Measurements from ENCODE around the gene PLOD3. TPM values are rescaled to one million over a fixed set of nuclear protein-coding genes. Genes with fewer than 3 reads are reported as not detected.

PLOD3 gene
- total and polyA plus RNA-seq, 9 donors = 14.2 to 51.9 (median 38.5) TPM

GRCh38 chr7:101175664-101176063 lies 41.7 kb downstream of the PLOD3 start:
- Histone ChIP-seq H3K4me1 (ENCODE audit: insufficient read depth) (peaks cover 7% of the 10 kb centered on the region), H3K36me3 (no peaks in the 10 kb centered on the region), H3K4me3 (no peak overlapping the region), H3K9me3 (no peaks in the 10 kb centered on the region), H3K27ac (no peak overlapping the region), H3K27me3 (peaks cover 7% of the 10 kb centered on the region)
- TF ChIP-seq POLR2A (IDR thresholded peaks at IDR 0.05) (no peak), EP300 (IDR thresholded peaks at IDR 0.05) (no peak), CTCF (IDR thresholded peaks at IDR 0.05) (no peak)
- WGBS, 3 donors = 21 to 23% (median 23%) methylated on average over 3 of the region's 3 CpGs
- no peak for DNase-seq
- intact Hi-C loops (cut with DNase I) = loop anchor here in 1 of 4 donors (10.0 kb wide), 1 partner anchor 109 kb away; no protein-coding TSS in a partner anchor

GRCh38 chr7:101174322-101174854 lies 43.0 kb downstream of the PLOD3 start:
- H3K4me3 ChIP-seq = no peak overlapping the region
- H3K27me3 ChIP-seq = peaks cover 5% of the 10 kb centered on the region
- H3K9me3 ChIP-seq = no peaks in the 10 kb centered on the region
- peaks cover 7% of the 10 kb centered on the region for H3K4me1 ChIP-seq (ENCODE audit: insufficient read depth)
- no peak for DNase-seq
- no peak for TF ChIP-seq POLR2A (IDR thresholded peaks at IDR 0.05)
- TF ChIP-seq EP300 (IDR thresholded peaks at IDR 0.05) = no peak
- TF ChIP-seq CTCF (IDR thresholded peaks at IDR 0.05) = no peak
- no peaks in the 10 kb centered on the region for H3K36me3 ChIP-seq
- no peak overlapping the region for H3K27ac ChIP-seq
- WGBS, 3 donors = 3 to 6% (median 4%) methylated on average over 26 to 28 of the region's 28 CpGs
- intact Hi-C loops (cut with DNase I) = loop anchor here in 1 of 4 donors (10.0 kb wide), 1 partner anchor 110 kb away; no protein-coding TSS in a partner anchor

- Histone ChIP-seq H3K4me3 (no peak overlapping the region), H3K27ac (no peak overlapping the region), H3K9me3 (no peaks in the 10 kb centered on the region), H3K4me1 (ENCODE audit: insufficient read depth) (peaks cover 7% of the 10 kb centered on the region), H3K27me3 (peaks cover 5% of the 10 kb centered on the region), H3K36me3 (no peaks in the 10 kb centered on the region)
- intact Hi-C loops (cut with DNase I) = loop anchor here in 1 of 4 donors (10.0 kb wide), 1 partner anchor 111 kb away; no protein-coding TSS in a partner anchor
- TF ChIP-seq CTCF (IDR thresholded peaks at IDR 0.05) = no peak
- TF ChIP-seq EP300 (IDR thresholded peaks at IDR 0.05) = no peak
- TF ChIP-seq POLR2A (IDR thresholded peaks at IDR 0.05) = no peak
- DNase-seq = no peak
- WGBS, 3 donors = 4 to 5% (median 4%) methylated on average over 16 of the region's 16 CpGs
These were observed 43.6 kb downstream of the PLOD3 start for GRCh38 chr7:101173752-101174244.

GRCh38 chr7:101172854-101173751 lies 44.3 kb downstream of the PLOD3 start:
- Histone ChIP-seq H3K36me3 (no peaks in the 10 kb centered on the region), H3K4me3 (no peak overlapping the region), H3K27ac (no peak overlapping the region), H3K4me1 (ENCODE audit: insufficient read depth) (peaks cover 7% of the 10 kb centered on the region), H3K9me3 (no peaks in the 10 kb centered on the region), H3K27me3 (peaks cover 5% of the 10 kb centered on the region)
- no peak for TF ChIP-seq CTCF (IDR thresholded peaks at IDR 0.05)
- no peak for TF ChIP-seq POLR2A (IDR thresholded peaks at IDR 0.05)
- peak in 2 of 5 donors; percentile 50 to 51 for DNase-seq
- 0 to 1% (median 1%) methylated on average over 43 to 53 of the region's 53 CpGs for WGBS, 3 donors
- intact Hi-C loops (cut with DNase I) = loop anchor here in 1 of 4 donors (10.0 kb wide), 1 partner anchor 112 kb away; no protein-coding TSS in a partner anchor
